ENCODE results near the gene C4orf17. TPM values are rescaled to one million over a fixed set of nuclear protein-coding genes. Genes with fewer than 3 reads are reported as not detected.
"Not testable (repeated sequence)": the region's sequence is repeated elsewhere in the genome, so short reads cannot be mapped to it uniquely, and the experiment has no call there.

The C4orf17 gene
- polyA plus RNA-seq, 1 experiment, result not detected

DNA sequence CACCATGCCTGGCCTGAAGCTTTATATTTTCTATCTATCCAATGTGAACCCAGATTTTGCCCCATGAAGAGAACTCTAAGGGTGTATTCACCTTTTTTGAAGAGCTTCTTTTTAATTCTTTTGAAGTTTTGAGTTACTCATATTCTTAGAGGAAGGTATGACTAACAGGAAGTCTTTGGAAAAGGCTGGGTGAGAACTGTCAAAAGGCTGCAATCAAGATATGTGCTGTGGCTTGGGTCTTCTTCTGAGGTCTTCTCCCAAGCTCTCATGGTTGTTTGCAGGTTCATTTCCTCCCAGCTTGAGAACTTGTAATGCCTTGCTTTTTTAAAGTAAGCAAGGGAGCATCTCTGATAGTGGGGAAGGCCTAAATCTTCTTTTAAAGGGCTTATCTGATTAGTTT lies 3.1 kb upstream of the C4orf17 start:
- TF ChIP-seq, protein P1, sequence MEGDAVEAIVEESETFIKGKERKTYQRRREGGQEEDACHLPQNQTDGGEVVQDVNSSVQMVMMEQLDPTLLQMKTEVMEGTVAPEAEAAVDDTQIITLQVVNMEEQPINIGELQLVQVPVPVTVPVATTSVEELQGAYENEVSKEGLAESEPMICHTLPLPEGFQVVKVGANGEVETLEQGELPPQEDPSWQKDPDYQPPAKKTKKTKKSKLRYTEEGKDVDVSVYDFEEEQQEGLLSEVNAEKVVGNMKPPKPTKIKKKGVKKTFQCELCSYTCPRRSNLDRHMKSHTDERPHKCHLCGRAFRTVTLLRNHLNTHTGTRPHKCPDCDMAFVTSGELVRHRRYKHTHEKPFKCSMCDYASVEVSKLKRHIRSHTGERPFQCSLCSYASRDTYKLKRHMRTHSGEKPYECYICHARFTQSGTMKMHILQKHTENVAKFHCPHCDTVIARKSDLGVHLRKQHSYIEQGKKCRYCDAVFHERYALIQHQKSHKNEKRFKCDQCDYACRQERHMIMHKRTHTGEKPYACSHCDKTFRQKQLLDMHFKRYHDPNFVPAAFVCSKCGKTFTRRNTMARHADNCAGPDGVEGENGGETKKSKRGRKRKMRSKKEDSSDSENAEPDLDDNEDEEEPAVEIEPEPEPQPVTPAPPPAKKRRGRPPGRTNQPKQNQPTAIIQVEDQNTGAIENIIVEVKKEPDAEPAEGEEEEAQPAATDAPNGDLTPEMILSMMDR (IDR thresholded peaks at IDR 0.05; ENCODE audit: insufficient read depth, low read depth, low read length), result no peak
- no peak for DNase-seq (ENCODE audit: low read depth)
- ChIA-PET POLR2A (no interaction called here), CTCF (no interaction called here)
- no peaks in the 10 kb centered on the region for H3K36me3 ChIP-seq (ENCODE audit: control insufficient read depth, insufficient read depth, low read length)
- no peaks in the 10 kb centered on the region for H3K27me3 ChIP-seq (ENCODE audit: control insufficient read depth, insufficient read depth, low read length)
- no peak overlapping the region for H3K4me3 ChIP-seq (ENCODE audit: low read depth, low read length)

DNA sequence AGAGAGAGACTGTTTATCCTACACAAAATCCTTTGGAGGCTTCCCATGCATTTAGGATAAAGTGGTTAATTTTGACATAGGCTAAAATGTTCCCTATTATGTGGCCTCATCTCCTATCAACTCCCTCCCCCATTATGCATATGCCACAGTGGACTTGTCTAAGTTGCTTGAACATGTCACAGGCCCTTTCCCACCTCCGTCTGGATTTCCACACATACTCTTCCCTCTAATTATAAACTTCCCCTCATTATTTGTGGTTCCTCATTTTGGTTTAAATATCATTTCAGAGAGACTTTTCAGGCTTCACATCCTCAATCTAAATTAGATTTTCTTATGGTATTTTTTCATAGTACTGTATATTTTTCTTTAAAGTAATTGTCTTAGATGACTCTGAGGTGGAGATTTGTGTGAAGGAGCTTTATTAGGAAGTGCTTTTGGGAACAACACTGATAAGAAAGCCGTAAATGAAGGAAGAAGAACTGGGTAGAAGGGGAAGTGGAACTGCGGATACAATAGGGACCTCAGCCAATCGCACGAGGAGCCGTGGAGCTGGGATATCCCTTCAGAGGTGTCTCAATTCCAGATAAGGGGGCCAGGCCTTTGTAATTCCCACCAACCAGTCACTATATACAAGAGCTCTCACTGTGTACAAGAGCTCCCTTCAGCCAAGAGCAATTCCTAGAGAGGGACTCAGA lies 7.9 kb downstream of the C4orf17 start:
- DNase-seq (ENCODE audit: low read depth), result no peak
- peaks cover 1% of the 10 kb centered on the region; the same call in 1 of the 2 replicates for H3K27me3 ChIP-seq (ENCODE audit: control insufficient read depth, insufficient read depth, low read length)
- TF ChIP-seq, protein P1 (IDR thresholded peaks at IDR 0.05; ENCODE audit: insufficient read depth, low read depth, low read length), result no peak
- H3K4me3 ChIP-seq (ENCODE audit: low read depth, low read length), result no peak overlapping the region
- CTCF ChIA-PET, result no interaction called here
- H3K36me3 ChIP-seq (ENCODE audit: control insufficient read depth, insufficient read depth, low read length), result no peaks in the 10 kb centered on the region
- POLR2A ChIA-PET, result no interaction called here

DNA sequence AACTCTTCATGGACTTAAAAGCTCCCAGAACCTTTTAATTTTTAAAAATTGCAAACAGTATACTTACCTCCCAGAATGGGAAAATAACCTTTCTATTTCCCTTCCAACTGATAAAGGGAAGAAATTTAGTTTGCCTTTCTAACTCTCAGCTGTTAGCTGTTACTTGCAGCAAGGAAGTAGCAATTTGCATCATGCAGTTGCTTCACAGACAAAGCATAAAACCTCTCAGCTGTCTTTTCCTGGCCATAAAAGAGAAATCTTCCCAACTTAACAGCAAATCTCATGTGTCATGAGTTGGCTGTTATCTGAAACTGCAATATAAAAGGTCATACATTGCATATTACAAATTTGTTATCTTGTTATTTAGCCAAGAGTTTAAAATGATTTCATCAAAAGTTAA lies 18.4 kb downstream of the C4orf17 start:
- H3K27me3 ChIP-seq (ENCODE audit: control insufficient read depth, insufficient read depth, low read length), result no peaks in the 10 kb centered on the region
- POLR2A ChIA-PET, result no interaction called here
- TF ChIP-seq, protein P1 (IDR thresholded peaks at IDR 0.05; ENCODE audit: insufficient read depth, low read depth, low read length), result no peak
- no peak for DNase-seq (ENCODE audit: low read depth)
- H3K36me3 ChIP-seq (ENCODE audit: control insufficient read depth, insufficient read depth, low read length), result no peaks in the 10 kb centered on the region
- H3K4me3 ChIP-seq (ENCODE audit: low read depth, low read length), result no peak overlapping the region
- CTCF ChIA-PET, result no interaction called here

DNA sequence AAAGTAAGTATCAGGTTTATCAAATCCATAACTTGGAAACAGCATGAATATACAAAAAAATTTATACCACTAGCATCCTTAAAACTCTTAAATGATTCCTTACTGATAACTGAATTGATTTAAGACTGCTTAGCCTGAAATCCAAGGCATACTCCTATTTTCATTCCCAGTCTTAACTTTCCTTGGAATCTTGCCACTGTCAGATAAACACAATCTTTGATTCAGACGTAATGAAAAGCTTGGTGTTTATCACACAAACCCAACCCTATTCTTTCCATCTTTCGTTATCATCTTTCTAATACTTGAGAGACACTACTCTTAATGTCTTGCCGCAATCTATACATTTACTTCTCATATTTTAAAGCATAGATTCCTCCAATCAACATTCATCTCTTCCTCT lies 19.1 kb downstream of the C4orf17 start:
- ChIA-PET CTCF (no interaction called here), POLR2A (no interaction called here)
- H3K36me3 ChIP-seq (ENCODE audit: control insufficient read depth, insufficient read depth, low read length), result no peaks in the 10 kb centered on the region
- TF ChIP-seq, protein P1 (IDR thresholded peaks at IDR 0.05; ENCODE audit: insufficient read depth, low read depth, low read length), result no peak
- H3K27me3 ChIP-seq (ENCODE audit: control insufficient read depth, insufficient read depth, low read length), result no peaks in the 10 kb centered on the region
- no peak overlapping the region for H3K4me3 ChIP-seq (ENCODE audit: low read depth, low read length)
- DNase-seq (ENCODE audit: low read depth), result no peak

DNA sequence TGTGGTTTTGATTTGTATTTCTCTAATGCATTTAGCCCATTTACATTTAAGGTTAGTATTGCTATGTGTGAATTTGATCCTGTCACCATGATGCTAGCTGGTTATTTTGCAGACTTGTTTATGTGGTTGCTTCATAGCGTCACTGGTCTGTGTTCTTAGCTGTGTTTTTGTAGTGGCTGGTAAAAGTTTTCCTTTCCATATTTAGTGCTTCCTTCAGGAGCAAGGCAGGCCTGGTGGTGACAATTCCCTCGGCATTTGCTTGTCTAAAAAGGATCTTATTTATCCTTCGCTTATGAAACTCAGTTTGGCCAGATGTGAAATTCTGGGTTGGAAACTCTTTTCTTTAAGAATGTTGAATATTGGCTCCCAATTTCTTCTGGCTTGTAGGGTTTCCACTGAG lies 23.9 kb downstream of the C4orf17 start:
- H3K4me3 ChIP-seq (ENCODE audit: low read depth, low read length); H3K27me3 ChIP-seq (ENCODE audit: control insufficient read depth, insufficient read depth, low read length); H3K36me3 ChIP-seq (ENCODE audit: control insufficient read depth, insufficient read depth, low read length); POLR2A ChIA-PET; DNase-seq (ENCODE audit: low read depth): not testable (repeated sequence)
- CTCF ChIA-PET, result interaction anchor here (1.2 kb wide), 1 partner anchor 18 kb away, joined by 3 read pairs; no protein-coding TSS in a partner anchor

DNA sequence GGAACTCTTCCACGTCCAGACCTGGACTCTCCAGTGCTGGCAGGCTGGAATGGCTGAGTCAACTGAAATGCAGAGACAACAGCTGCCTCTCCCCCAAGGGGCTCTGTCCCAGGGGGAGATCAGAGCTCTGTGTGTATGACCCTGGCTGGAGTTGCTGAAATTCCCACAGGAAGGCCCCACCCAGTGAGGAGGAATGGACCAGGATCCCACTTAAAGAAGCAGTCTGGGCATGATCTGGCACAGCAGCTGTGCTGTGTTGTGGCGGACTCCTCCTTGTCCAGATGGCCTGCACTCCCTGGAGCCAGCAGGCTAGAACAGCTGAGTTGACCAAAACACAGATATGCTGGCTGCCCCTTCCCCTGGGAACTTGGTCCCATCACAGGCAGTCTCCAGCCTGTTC lies 25.4 kb downstream of the C4orf17 start:
- TF ChIP-seq, protein P1 (IDR thresholded peaks at IDR 0.05; ENCODE audit: insufficient read depth, low read depth, low read length), result no peak
- Histone ChIP-seq H3K4me3 (ENCODE audit: low read depth, low read length) (no peak overlapping the region), H3K27me3 (ENCODE audit: control insufficient read depth, insufficient read depth, low read length) (no peaks in the 10 kb centered on the region), H3K36me3 (ENCODE audit: control insufficient read depth, insufficient read depth, low read length) (no peaks in the 10 kb centered on the region)
- ChIA-PET POLR2A (no interaction called here), CTCF (interaction anchor here (1.0 kb wide), 1 partner anchor 17 kb away, joined by 3 read pairs; no protein-coding TSS in a partner anchor)
- no peak for DNase-seq (ENCODE audit: low read depth)

All from BJ (cell line).